Esophagus (tissue), 2 donors: ENCODE data around the gene OSBPL2. TPM values are rescaled to one million over a fixed set of nuclear protein-coding genes. Genes with fewer than 3 reads are reported as not detected.
A peak's percentile ranks its signal among the peaks of the same experiment; 100 is the strongest.

ENCODE experiments used
- H3K27ac ChIP-seq, 2 donors: one replicate each; pipeline ENCODE4 v1.5.1; 2013; ENCODE audit warnings: low read depth in 2 of 2, mild to moderate bottlenecking in 2 of 2, inconsistent platforms in 1 of 2, low read length in 1 of 2, moderate library complexity in 1 of 2
- H3K27me3 ChIP-seq, 2 donors: one replicate each; pipeline ENCODE4 v1.6.1; 2013; ENCODE audit warnings: low read length in 2 of 2, control low read depth in 1 of 2, mild to moderate bottlenecking in 1 of 2; ENCODE audit not compliant: insufficient read depth in 2 of 2, control insufficient read depth in 1 of 2
- H3K36me3 ChIP-seq, 2 donors: one replicate each; pipeline ENCODE4 v1.6.1; 2013; ENCODE audit warnings: low read length in 1 of 2; ENCODE audit not compliant: control insufficient read depth in 2 of 2, insufficient read depth in 2 of 2
- H3K4me1 ChIP-seq, 2 donors: one replicate each; pipeline ENCODE4 v1.6.1; 2013; ENCODE audit warnings: low read length in 1 of 2; ENCODE audit not compliant: control insufficient read depth in 2 of 2, insufficient read depth in 2 of 2
- H3K4me3 ChIP-seq, 2 donors: one replicate each; pipeline ENCODE4 v1.5.1; 2013; ENCODE audit warnings: low read length in 2 of 2, mild to moderate bottlenecking in 2 of 2, low read depth in 1 of 2, moderate library complexity in 1 of 2
- H3K9me3 ChIP-seq, 2 donors: one replicate each; pipeline ENCODE4 v1.6.1; 2013; ENCODE audit warnings: mild to moderate bottlenecking in 2 of 2, low read depth in 1 of 2, low read length in 1 of 2, moderate library complexity in 1 of 2; ENCODE audit not compliant: control insufficient read depth in 2 of 2, insufficient read depth in 1 of 2
- WGBS, 2 donors: extraction: QIAGEN DNeasy Blood & Tissue Kit; methylation state at CpG; one replicate each; pipeline ENCODE4 v1.1.7; 2013; 5-methylcytosine and 5-hydroxymethylcytosine counted together
- polyA plus RNA-seq, 2 donors: library from polyadenylated mRNA; stranded (reverse); fragments of 200-250 nt; gene quantifications; one replicate each; pipeline ENCODE4 v1.2.3, GENCODE V29; 2013
- donor health status: healthy with polysubstance abuse.
- donor health status: Bipolar disorder and iron deficiency.

Gene OSBPL2
- polyA plus RNA-seq = 10 to 100 TPM; 31.2 to 32.3 TPM

GRCh38 chr20:62237801-62238568, at the start of gene OSBPL2:
TSS of gene OSBPL2 (plus strand) at chr20:62238521. CDS start at chr20:62256185, 17,664 bp downstream.
- Histone ChIP-seq H3K4me3 (peak within 1 kb of the TSS; percentile 61 to 87), H3K27me3 (no peaks in the 10 kb centered on the region), H3K9me3 (peaks cover 0 to 4% of the 10 kb centered on the region in 2 donors), H3K27ac (peak within 1 kb of the TSS; percentile 90 to 92), H3K36me3 (peaks cover 0 to 4% of the 10 kb centered on the region in 2 donors), H3K4me1 (peaks cover 4 to 27% of the 10 kb centered on the region in 2 donors)
- 1 to 2% methylated on average over 46 to 55 of the region's 55 CpGs for WGBS, 2 donors

GRCh38 chr20:62190639-62191411, 47.5 kb upstream of the OSBPL2 start:
- no peak overlapping the region for H3K4me3 ChIP-seq
- no peaks in the 10 kb centered on the region for H3K27me3 ChIP-seq
- H3K36me3 ChIP-seq = peaks cover 4 to 12% of the 10 kb centered on the region in 2 donors
- H3K27ac ChIP-seq = no peak overlapping the region
- no peaks in the 10 kb centered on the region for H3K9me3 ChIP-seq
- no peaks in the 10 kb centered on the region for H3K4me1 ChIP-seq
- WGBS, 2 donors = 87 to 88% methylated on average over 25 of the region's 25 CpGs

GRCh38 chr20:62191781-62192559, 46.4 kb upstream of the OSBPL2 start:
- H3K36me3 ChIP-seq = peaks cover 4 to 12% of the 10 kb centered on the region in 2 donors
- no peaks in the 10 kb centered on the region for H3K4me1 ChIP-seq
- WGBS, 2 donors = 78 to 79% methylated on average over 14 of the region's 14 CpGs
- no peaks in the 10 kb centered on the region for H3K9me3 ChIP-seq
- H3K27ac ChIP-seq = no peak overlapping the region
- H3K27me3 ChIP-seq = no peaks in the 10 kb centered on the region
- no peak overlapping the region for H3K4me3 ChIP-seq

- H3K27ac ChIP-seq = no peak overlapping the region
- 83 to 84% methylated on average over 10 of the region's 10 CpGs for WGBS, 2 donors
- H3K4me1 ChIP-seq = no peaks in the 10 kb centered on the region
- H3K36me3 ChIP-seq = peaks cover 4 to 12% of the 10 kb centered on the region in 2 donors
- H3K4me3 ChIP-seq = no peak overlapping the region
- no peaks in the 10 kb centered on the region for H3K9me3 ChIP-seq
- H3K27me3 ChIP-seq = no peaks in the 10 kb centered on the region
These were observed 45.7 kb upstream of the OSBPL2 start for GRCh38 chr20:62192635-62193034.

GRCh38 chr20:62193079-62194025, 45.0 kb upstream of the OSBPL2 start:
- WGBS, 2 donors = 91 to 92% methylated on average over 29 of the region's 29 CpGs
- H3K27ac ChIP-seq = no peak overlapping the region
- no peak overlapping the region for H3K4me3 ChIP-seq
- H3K4me1 ChIP-seq = no peaks in the 10 kb centered on the region
- no peaks in the 10 kb centered on the region for H3K27me3 ChIP-seq
- H3K9me3 ChIP-seq = no peaks in the 10 kb centered on the region
- H3K36me3 ChIP-seq = peaks cover 4 to 16% of the 10 kb centered on the region in 2 donors

- Histone ChIP-seq H3K4me1 (no peaks in the 10 kb centered on the region), H3K36me3 (peaks cover 13 to 17% of the 10 kb centered on the region in 2 donors), H3K27ac (no peak overlapping the region), H3K9me3 (peaks cover 0 to 4% of the 10 kb centered on the region in 2 donors), H3K27me3 (no peaks in the 10 kb centered on the region), H3K4me3 (no peak overlapping the region)
- 79 to 84% methylated on average over 8 of the region's 8 CpGs for WGBS, 2 donors
These were observed 43.3 kb upstream of the OSBPL2 start for GRCh38 chr20:62195075-62195405.

GRCh38 chr20:62195736-62196135, 42.6 kb upstream of the OSBPL2 start:
- peaks cover 0 to 4% of the 10 kb centered on the region in 2 donors for H3K9me3 ChIP-seq
- no peaks in the 10 kb centered on the region for H3K4me1 ChIP-seq
- peaks cover 20 to 22% of the 10 kb centered on the region in 2 donors for H3K36me3 ChIP-seq
- H3K27ac ChIP-seq = no peak overlapping the region
- WGBS, 2 donors = 90 to 92% methylated on average over 10 of the region's 10 CpGs
- H3K4me3 ChIP-seq = no peak overlapping the region
- H3K27me3 ChIP-seq = no peaks in the 10 kb centered on the region

GRCh38 chr20:62196286-62196685, 42.0 kb upstream of the OSBPL2 start:
- 95% methylated on average over 10 of the region's 10 CpGs for WGBS, 2 donors
- Histone ChIP-seq H3K4me3 (no peak overlapping the region), H3K36me3 (peaks cover 22 to 23% of the 10 kb centered on the region in 2 donors)

More at GRCh38 chr20:62196286-62196685, 42.0 kb upstream of the OSBPL2 start:
- H3K9me3 ChIP-seq = peaks cover 0 to 4% of the 10 kb centered on the region in 2 donors
- H3K4me1 ChIP-seq = no peaks in the 10 kb centered on the region
- no peaks in the 10 kb centered on the region for H3K27me3 ChIP-seq
- H3K27ac ChIP-seq = no peak overlapping the region
